HG02759 (cell line): ENCODE data around the gene ZNF524.

ENCODE experiments used
- ATAC-seq: cut with Tn5 transposase; IDR thresholded peaks from one replicate; pipeline ENCODE4 v1.9.1; 2021; ENCODE audit warnings: mild to moderate bottlenecking, moderate library complexity; ENCODE audit not compliant: unreplicated experiment

Gene ZNF524

GRCh38 chr19:55601084-55601483 lies 996 bp downstream of the ZNF524 start:
- no peak for ATAC-seq

GRCh38 chr19:55602104-55603001 lies 2.3 kb downstream of the ZNF524 start:
- no peak for ATAC-seq

- ATAC-seq = no peak
Measured at GRCh38 chr19:55603115-55603514, 3.0 kb downstream of the ZNF524 start.

- ATAC-seq = no peak
Measured at GRCh38 chr19:55603581-55604292, 3.6 kb downstream of the ZNF524 start.

GRCh38 chr19:55605207-55605636 lies 5.1 kb downstream of the ZNF524 start:
- ATAC-seq = peak; percentile 78

- peak; percentile 28 for ATAC-seq
Measured at GRCh38 chr19:55605637-55606470, 5.8 kb downstream of the ZNF524 start, which contains the start of gene ZNF865. ZNF865 (plus strand) TSS chr19:55605647; CDS start chr19:55613619, 7,972 bp downstream.

- ATAC-seq = no peak
Measured at GRCh38 chr19:55606471-55606787, 6.3 kb downstream of the ZNF524 start.

- no peak for ATAC-seq
Measured at GRCh38 chr19:55606817-55607216, 6.7 kb downstream of the ZNF524 start.

GRCh38 chr19:55609326-55609725 lies 9.2 kb downstream of the ZNF524 start:
- no peak for ATAC-seq

GRCh38 chr19:55611300-55611982 lies 11.4 kb downstream of the ZNF524 start:
- no peak for ATAC-seq

- ATAC-seq = no peak
Measured at GRCh38 chr19:55611983-55612645, 12.0 kb downstream of the ZNF524 start.

- no peak for ATAC-seq
Measured at GRCh38 chr19:55613396-55613795, 13.3 kb downstream of the ZNF524 start.

- no peak for ATAC-seq
Measured at GRCh38 chr19:55613930-55614710, 14.0 kb downstream of the ZNF524 start.

- no peak for ATAC-seq
Measured at GRCh38 chr19:55614711-55615542, 14.8 kb downstream of the ZNF524 start.

GRCh38 chr19:55615543-55616394 lies 15.7 kb downstream of the ZNF524 start:
- no peak for ATAC-seq

GRCh38 chr19:55616395-55616875 lies 16.3 kb downstream of the ZNF524 start:
- no peak for ATAC-seq

- no peak for ATAC-seq
Measured at GRCh38 chr19:55617426-55617825, 17.3 kb downstream of the ZNF524 start.
